SU-DHL-6 (cell line): Measurements from ENCODE around the gene BMP2K.
"Not testable (repeated sequence)": the region's sequence is repeated elsewhere in the genome, so short reads cannot be mapped to it uniquely, and the experiment has no call there.

Experiments
- H2AFZ ChIP-seq: fragments of 200-600 bp; sonication (generic); 2 replicates; pipeline ENCODE4 v1.6.1; 2014; ENCODE audit warnings: low read depth, mild to moderate bottlenecking, moderate library complexity, mixed read lengths, antibody characterized with exemption, low read length; ENCODE audit not compliant: severe bottlenecking
- H3F3A ChIP-seq: fragments of 200-600 bp; shearing (Covaris generic); 2 replicates; pipeline ENCODE4 v1.6.0; 2016; ENCODE audit warnings: antibody characterized with exemption, mild to moderate bottlenecking; ENCODE audit not compliant: insufficient read depth
- H3K27ac ChIP-seq: fragments of 200-600 bp; sonication (generic); 2 replicates; pipeline ENCODE4 v1.5.1; 2016; ENCODE audit warnings: low read depth, mild to moderate bottlenecking, low read length, moderate library complexity, mixed read lengths
- H3K27me3 ChIP-seq: fragments of 200-600 bp; sonication (generic), shearing (Covaris generic); 2 replicates; pipeline ENCODE4 v1.6.0; 2014; ENCODE audit warnings: mild to moderate bottlenecking, low read length
- H3K36me3 ChIP-seq: fragments of 200-600 bp; sonication (generic); 2 replicates; pipeline ENCODE4 v1.6.1; 2014; ENCODE audit warnings: mild to moderate bottlenecking, low read length, mixed read lengths
- H3K4me2 ChIP-seq: fragments of 300-600, 200-600 bp; shearing (Covaris generic), sonication (generic); 2 replicates; pipeline ENCODE4 v1.6.0; 2014; ENCODE audit warnings: low read length, low read depth, mild to moderate bottlenecking; ENCODE audit not compliant: poor library complexity, severe bottlenecking
- H3K4me3 ChIP-seq: fragments of 200-600 bp; sonication (generic); 2 replicates; pipeline ENCODE4 v1.5.1; 2014; ENCODE audit warnings: antibody characterized with exemption, low read length, mild to moderate bottlenecking, mixed read lengths; ENCODE audit not compliant: insufficient read depth, poor library complexity, severe bottlenecking
- H3K79me2 ChIP-seq: fragments of 200-600 bp; sonication (generic); 2 replicates; pipeline ENCODE4 v1.6.1; 2014; ENCODE audit warnings: mild to moderate bottlenecking, low read length, moderate library complexity; ENCODE audit not compliant: insufficient read depth
- H3K9ac ChIP-seq: fragments of 200-600 bp; sonication (generic); 2 replicates; pipeline ENCODE4 v1.7.0; 2014; ENCODE audit warnings: mild to moderate bottlenecking, low read length
- H3K9me2 ChIP-seq: fragments of 200-600 bp; sonication (generic); replicated peaks from 2 replicates; pipeline ENCODE4 v1.6.1; 2014; ENCODE audit warnings: low read length; ENCODE audit not compliant: insufficient read depth
- H3K9me3 ChIP-seq: fragments of 200-600 bp; sonication (generic); 2 replicates; pipeline ENCODE4 v1.6.1; 2014; ENCODE audit warnings: low read length, mixed read lengths; ENCODE audit not compliant: insufficient read depth
- H4K20me1 ChIP-seq: fragments of 200-600 bp; sonication (generic); 2 replicates; pipeline ENCODE4 v1.6.1; 2014; ENCODE audit warnings: low read depth, mild to moderate bottlenecking, antibody characterized with exemption, low read length, moderate library complexity, mixed read lengths
- EZH2phosphoT487 ChIP-seq: fragments of 200-600 bp; sonication (generic), shearing (Covaris generic); conservative IDR thresholded peaks from 2 replicates; pipeline ENCODE4 v1.6.1; 2018; ENCODE audit warnings: mild to moderate bottlenecking, antibody characterized with exemption, low read length, moderate library complexity, mixed read lengths
- TF ChIP-seq, protein P1 (sequence below): fragments of 200-600 bp; sonication (generic); IDR thresholded peaks from one replicate; pipeline ENCODE4 v1.5.1; 2017; ENCODE audit warnings: antibody characterized with exemption, mild to moderate bottlenecking, low read length, moderate library complexity; ENCODE audit not compliant: insufficient read depth, poor library complexity, severe bottlenecking

The BMP2K gene

DNA sequence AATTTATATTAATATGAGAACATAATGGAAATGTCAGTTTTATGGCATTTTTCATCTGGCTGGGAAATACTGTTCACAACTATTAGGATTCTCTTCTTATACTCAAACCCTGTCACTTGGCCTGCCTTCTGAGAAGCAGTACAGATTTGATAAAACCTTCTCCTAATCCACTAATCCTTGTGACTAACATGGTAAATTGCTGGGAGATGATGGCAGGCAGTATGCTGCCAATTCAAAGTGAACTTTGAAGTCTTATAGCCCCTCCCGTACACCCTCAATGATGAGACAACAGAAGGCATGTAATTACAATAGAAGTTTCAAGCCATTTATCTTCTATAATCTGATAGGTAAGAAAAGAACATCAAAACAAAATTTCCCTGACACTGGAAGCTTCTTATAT is 126.1 kb downstream of the BMP2K start:
- Histone ChIP-seq H3K9me2 (no peaks in the 10 kb centered on the region), H3K79me2 (no peaks in the 10 kb centered on the region), H3K9ac (no peak overlapping the region), H3K4me2 (no peak overlapping the region), H4K20me1 (no peaks in the 10 kb centered on the region), H3K4me3 (no peak overlapping the region), H3K9me3 (no peaks in the 10 kb centered on the region), H3K27me3 (no peaks in the 10 kb centered on the region), H3K36me3 (no peaks in the 10 kb centered on the region), H3K27ac (no peak overlapping the region), H3F3A (no peaks in the 10 kb centered on the region), H2AFZ (no peak overlapping the region)
- TF ChIP-seq EZH2phosphoT487: no peak

DNA sequence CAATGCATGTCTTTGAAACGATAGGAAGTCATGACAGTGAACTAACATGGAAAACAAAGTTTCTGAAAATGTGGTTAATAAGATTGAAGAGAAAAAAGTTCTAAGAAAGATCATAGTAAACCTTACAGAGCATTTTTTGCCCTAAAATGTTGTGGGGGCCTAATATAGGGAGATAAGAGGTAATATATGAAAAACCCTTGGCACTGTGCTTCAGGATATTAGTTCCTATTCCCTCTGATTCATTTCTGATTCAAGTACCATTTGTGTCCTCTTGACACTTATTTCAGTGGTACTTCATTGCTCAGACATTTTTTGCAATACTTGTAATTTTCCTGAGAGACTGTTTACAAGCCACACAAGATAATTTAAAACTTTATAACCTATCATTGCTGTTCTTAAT is 128.0 kb downstream of the BMP2K start:
- Histone ChIP-seq H3K9me3 (no peaks in the 10 kb centered on the region), H3K27me3 (no peaks in the 10 kb centered on the region), H2AFZ (no peak overlapping the region), H3K79me2 (no peaks in the 10 kb centered on the region), H3K9ac (no peak overlapping the region), H3K36me3 (no peaks in the 10 kb centered on the region), H3F3A (no peaks in the 10 kb centered on the region), H3K4me3 (no peak overlapping the region), H4K20me1 (no peaks in the 10 kb centered on the region), H3K4me2 (no peak overlapping the region), H3K27ac (no peak overlapping the region), H3K9me2 (no peaks in the 10 kb centered on the region)
- TF ChIP-seq EZH2phosphoT487: no peak
- TF ChIP-seq, protein P1, sequence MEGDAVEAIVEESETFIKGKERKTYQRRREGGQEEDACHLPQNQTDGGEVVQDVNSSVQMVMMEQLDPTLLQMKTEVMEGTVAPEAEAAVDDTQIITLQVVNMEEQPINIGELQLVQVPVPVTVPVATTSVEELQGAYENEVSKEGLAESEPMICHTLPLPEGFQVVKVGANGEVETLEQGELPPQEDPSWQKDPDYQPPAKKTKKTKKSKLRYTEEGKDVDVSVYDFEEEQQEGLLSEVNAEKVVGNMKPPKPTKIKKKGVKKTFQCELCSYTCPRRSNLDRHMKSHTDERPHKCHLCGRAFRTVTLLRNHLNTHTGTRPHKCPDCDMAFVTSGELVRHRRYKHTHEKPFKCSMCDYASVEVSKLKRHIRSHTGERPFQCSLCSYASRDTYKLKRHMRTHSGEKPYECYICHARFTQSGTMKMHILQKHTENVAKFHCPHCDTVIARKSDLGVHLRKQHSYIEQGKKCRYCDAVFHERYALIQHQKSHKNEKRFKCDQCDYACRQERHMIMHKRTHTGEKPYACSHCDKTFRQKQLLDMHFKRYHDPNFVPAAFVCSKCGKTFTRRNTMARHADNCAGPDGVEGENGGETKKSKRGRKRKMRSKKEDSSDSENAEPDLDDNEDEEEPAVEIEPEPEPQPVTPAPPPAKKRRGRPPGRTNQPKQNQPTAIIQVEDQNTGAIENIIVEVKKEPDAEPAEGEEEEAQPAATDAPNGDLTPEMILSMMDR: no peak

DNA sequence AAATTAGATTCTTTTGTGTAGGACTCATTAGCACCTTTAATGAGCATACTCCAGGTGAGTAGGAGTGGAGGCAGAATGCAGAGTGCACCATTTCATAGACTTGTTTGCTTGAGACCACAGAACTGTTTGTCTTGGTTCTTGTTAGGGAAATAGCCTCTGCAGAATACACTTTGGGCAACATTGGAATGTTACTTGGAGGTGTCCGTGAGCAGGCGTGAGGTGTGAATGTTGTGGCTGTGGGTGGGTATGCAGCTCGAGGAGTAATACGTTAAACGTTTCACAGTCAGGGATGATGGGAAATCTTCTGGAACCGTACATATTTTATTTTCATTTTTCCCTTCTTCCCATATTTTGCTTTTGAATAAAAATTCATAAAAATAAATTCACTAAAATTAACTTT is 131.5 kb downstream of the BMP2K start:
- Histone ChIP-seq H4K20me1 (no peaks in the 10 kb centered on the region), H3K27ac (no peak overlapping the region), H3K4me3 (no peak overlapping the region), H3K9ac (no peak overlapping the region), H3K4me2 (no peak overlapping the region), H3K79me2 (no peaks in the 10 kb centered on the region), H3K9me3 (no peaks in the 10 kb centered on the region), H3K9me2 (no peaks in the 10 kb centered on the region), H2AFZ (no peak overlapping the region), H3F3A (no peaks in the 10 kb centered on the region), H3K36me3 (no peaks in the 10 kb centered on the region), H3K27me3 (no peaks in the 10 kb centered on the region)
- no peak for TF ChIP-seq EZH2phosphoT487

DNA sequence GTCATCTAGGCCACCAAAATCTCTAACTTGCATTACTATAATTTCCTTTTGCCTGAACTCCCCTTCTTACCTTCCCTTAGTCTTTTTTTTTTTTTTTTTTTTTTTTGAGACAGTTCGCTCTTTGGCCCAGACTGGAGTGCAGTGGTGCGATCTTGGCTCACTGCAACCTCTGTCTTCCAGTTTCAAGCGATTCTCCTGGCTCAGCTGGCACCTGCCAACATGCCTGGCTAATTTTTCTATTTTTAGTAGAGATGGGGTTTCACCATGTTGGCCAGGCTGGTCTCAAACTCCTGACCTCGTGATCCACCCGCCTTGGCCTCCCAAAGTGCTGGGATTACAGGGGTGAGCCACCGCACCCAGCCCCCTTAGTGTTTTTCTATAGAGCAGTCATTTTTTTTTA is 132.8 kb downstream of the BMP2K start:
- H3K27ac ChIP-seq, H3K4me2 ChIP-seq, H4K20me1 ChIP-seq, H3K36me3 ChIP-seq, H3F3A ChIP-seq, H3K27me3 ChIP-seq, H3K79me2 ChIP-seq, H3K9me3 ChIP-seq, H3K9ac ChIP-seq, H2AFZ ChIP-seq, H3K9me2 ChIP-seq, H3K4me3 ChIP-seq: not testable (repeated sequence)

DNA sequence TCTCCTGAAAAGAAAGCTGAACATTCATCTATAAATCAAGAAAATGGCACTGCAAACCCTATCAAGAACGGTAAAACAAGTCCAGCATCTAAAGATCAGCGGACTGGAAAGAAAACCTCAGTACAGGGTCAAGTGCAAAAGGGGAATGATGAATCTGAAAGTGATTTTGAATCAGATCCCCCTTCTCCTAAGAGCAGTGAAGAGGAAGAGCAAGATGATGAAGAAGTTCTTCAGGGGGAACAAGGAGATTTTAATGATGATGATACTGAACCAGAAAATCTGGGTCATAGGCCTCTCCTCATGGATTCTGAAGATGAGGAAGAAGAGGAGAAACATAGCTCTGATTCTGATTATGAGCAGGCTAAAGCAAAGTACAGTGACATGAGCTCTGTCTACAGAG is 134.5 kb downstream of the BMP2K start:
- Histone ChIP-seq H3K9me2 (no peaks in the 10 kb centered on the region), H2AFZ (no peak overlapping the region), H4K20me1 (no peaks in the 10 kb centered on the region), H3K27me3 (no peaks in the 10 kb centered on the region), H3K9ac (no peak overlapping the region), H3K4me3 (no peak overlapping the region), H3F3A (no peaks in the 10 kb centered on the region), H3K9me3 (no peaks in the 10 kb centered on the region), H3K79me2 (no peaks in the 10 kb centered on the region), H3K4me2 (no peak overlapping the region), H3K36me3 (no peaks in the 10 kb centered on the region), H3K27ac (no peak overlapping the region)
- TF ChIP-seq, protein P1: no peak
- no peak for TF ChIP-seq EZH2phosphoT487
